ENCODE data around the gene PITPNM1.
A peak's percentile ranks its signal among the peaks of the same experiment; 100 is the strongest.

Gene PITPNM1

DNA sequence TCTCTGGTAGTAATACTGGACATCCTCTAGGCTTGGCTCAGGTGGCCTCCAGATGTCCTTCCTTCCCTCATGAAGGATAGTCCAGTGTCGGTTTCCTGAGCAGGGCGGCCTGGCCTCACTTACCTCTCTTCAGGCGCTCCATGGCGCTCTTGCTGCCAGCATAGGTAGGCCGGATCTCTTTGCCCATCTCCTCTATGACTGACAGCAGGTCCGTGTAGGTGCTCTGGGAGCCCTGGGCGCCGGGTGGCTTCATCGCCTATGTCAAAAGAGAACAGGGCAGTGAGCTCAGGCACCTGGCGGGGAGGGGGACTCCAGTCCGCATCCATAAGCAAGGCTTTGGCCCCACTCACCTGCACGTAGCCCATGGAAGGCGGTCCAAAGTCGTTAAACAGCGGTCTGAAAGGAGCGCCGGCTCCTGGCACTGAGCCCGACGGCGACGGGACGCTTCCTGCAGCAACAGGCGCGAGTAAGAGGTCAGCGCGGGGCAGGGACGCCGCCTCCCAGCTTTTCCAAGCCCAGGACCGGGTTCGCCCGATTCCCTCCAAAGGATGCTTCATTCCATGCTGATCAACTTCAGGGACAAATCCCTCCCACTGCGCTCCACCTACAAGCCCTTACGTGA is 2.2 kb upstream of the PITPNM1 start:
- H3K4me3 ChIP-seq (ENCODE audit: low read depth, low read length), result peak overlapping the region; percentile 67
- TF ChIP-seq, protein P1, sequence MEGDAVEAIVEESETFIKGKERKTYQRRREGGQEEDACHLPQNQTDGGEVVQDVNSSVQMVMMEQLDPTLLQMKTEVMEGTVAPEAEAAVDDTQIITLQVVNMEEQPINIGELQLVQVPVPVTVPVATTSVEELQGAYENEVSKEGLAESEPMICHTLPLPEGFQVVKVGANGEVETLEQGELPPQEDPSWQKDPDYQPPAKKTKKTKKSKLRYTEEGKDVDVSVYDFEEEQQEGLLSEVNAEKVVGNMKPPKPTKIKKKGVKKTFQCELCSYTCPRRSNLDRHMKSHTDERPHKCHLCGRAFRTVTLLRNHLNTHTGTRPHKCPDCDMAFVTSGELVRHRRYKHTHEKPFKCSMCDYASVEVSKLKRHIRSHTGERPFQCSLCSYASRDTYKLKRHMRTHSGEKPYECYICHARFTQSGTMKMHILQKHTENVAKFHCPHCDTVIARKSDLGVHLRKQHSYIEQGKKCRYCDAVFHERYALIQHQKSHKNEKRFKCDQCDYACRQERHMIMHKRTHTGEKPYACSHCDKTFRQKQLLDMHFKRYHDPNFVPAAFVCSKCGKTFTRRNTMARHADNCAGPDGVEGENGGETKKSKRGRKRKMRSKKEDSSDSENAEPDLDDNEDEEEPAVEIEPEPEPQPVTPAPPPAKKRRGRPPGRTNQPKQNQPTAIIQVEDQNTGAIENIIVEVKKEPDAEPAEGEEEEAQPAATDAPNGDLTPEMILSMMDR (IDR thresholded peaks at IDR 0.05; ENCODE audit: control insufficient read depth, extremely low read depth, insufficient read depth), result no peak
- DNase-seq (ENCODE audit: low read depth), result peak; percentile 83

DNA sequence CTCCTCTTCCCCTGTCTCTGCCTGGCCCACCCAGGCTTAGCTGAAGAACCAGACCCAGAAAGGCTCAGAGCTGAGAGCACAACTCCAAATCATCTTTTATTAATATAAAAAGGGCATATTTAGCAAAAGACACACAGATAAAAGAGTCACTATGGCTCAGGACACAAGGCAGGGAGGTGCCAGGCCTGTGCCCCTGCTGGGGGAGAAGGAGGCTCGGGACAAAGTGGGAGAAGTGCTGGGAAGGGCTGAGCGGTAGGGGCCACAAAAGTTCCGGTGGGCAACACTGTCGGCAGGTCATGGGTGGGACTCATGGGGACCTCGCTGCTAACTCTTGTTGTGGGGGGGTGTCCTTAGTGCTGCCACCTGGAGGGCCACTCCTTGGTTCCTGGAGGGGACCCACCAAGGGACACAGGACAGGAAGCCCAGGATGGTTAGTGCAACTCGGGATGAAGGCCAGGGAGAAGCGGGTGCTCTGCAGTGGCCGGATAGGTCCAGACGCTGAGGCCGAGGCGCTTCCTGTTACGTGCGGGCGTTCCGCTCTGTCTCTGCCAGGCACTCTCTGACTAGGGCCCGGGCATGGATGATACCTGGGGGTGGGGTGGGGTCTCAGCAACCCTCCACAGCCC is 1.4 kb upstream of the PITPNM1 start:
- H3K4me3 ChIP-seq (ENCODE audit: low read depth, low read length), result peak overlapping the region; percentile 67
- TF ChIP-seq, protein P1 (IDR thresholded peaks at IDR 0.05; ENCODE audit: control insufficient read depth, extremely low read depth, insufficient read depth), result no peak
- no peak for DNase-seq (ENCODE audit: low read depth)

DNA sequence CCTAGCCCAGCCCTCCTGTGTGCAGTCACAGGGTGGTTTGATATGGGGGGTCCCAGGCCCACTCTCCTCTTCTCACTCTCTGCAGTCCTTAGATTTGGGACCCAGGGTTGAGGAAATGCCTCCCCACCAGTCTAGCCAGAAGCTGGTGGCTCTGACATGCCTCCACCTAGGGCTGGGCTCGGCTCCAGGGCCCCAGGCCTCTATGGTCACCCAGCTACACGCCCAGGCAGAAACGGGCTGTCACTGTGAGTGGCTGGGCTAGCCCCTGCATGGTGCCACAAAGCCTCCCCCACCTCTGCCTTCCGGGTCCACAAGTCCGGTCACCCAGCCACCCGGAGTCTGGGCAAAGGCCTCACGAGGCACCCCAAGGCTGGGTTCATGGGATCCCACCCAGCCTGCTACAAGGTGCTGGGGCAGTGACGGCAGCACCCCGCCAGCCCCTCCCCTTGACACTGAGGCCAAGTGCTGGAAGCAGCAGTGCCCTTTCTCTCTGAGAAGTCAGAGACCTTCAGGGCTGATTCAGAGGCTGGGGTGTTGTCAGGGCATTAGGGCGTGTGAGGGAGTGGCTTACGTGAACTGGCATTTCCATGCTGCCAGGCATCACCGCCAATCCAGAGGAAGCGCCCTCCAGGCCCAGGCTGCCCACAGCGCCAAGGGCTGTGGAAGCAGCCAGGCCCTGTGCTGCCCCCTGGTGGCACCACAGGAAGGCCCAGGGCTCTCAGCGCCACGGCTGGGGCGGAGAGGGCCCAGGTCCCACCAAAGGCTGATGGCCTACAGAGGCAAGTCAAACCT is 638 bp upstream of the PITPNM1 start:
- H3K4me3 ChIP-seq (ENCODE audit: low read depth, low read length), result peak overlapping the region; percentile 67
- TF ChIP-seq, protein P1 (IDR thresholded peaks at IDR 0.05; ENCODE audit: control insufficient read depth, extremely low read depth, insufficient read depth), result peak; percentile 98
- peak; percentile 89 for DNase-seq (ENCODE audit: low read depth)

DNA sequence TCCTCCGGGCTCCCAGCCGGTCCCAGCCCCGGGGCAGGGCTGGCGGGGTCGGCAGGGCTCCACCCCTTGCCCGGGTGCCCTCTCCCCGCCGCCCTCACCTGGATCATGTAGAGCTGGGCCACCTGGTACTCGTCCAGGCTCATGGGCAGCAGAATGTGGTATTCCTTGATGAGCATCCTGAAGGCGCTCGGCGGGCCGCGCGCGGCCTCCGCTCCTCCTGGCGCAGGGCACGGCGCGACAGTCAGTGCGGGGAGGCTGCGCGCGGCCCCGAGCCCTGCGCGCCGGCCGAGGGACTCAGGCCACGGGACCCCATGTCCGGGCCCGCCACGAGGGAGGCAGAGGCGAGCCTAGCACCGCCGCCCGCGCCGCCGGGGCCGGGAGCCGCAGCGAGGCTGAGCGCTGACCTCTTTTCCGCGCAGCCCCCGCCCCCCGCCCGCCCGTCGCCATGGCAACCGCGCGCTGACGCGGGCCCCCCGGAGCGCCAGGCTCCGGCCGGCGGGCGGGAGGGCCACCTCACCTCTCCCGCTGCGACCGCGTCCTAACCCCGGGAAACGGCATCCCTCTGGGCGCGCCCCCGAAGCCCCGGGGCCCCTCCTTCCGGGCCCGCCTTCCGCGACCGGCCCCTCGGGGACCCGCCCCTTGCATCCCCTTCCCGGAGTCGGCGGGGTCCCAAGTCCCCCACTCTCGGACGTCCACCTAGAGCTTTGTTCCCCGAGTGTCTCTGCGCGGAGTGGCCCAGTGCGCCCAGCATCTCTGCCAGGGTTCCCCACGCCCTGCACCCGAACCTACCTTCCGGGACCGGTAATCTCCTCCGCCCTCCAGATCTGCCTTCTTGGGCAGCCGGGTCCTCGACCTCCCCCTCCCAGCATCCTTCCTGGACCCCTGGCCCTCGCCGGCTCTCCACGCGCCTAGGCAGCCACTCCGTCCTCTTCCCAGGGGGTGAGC is 886 bp downstream of the PITPNM1 start:
- TF ChIP-seq, protein P1 (IDR thresholded peaks at IDR 0.05; ENCODE audit: control insufficient read depth, extremely low read depth, insufficient read depth), result no peak
- no peak for DNase-seq (ENCODE audit: low read depth)
- peak overlapping the region; percentile 65 for H3K4me3 ChIP-seq (ENCODE audit: low read depth, low read length)

DNA sequence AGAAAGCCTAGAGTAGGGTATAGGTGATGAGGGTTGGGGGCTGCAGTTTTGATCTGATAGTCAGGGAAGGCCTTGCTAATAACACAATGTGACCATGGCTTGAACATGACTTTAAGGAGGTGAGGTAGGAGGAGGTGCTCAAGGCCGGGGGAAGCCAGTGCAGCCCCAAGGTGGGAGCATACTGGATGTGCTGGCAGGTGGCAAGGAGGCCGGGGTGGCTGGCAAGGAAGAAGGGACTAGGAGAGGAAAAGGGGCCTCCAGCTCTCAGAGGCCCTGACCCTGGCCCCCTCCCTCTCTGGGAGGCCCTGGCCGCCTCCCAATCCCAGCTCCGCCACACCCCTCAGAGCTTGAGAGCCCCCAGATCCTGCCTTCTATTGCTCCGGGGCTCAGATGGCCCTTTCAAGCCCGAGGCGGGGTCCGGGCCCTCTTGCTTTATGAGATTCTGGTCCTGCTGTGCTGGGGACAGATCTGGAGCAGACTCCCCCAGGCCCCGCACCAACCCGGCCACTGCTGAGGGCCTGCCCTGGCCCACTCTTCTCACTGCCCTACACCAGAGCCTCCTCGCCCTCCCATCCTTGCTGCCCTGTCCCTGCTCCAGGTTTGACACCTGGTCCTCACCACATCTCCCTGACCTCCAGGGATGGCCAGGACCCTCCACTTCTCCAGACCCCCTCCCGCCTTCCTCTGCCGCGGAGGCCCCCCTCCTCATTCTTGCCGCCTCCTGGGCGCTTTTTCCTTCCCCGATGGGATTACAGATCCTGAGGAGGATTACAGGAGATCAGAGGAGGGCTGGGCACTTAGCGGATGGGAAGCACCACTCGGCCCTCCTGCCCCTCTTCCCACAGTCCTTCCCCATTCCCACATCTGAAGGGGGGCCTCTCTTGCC is 1.8 kb downstream of the PITPNM1 start:
- H3K4me3 ChIP-seq (ENCODE audit: low read depth, low read length), result 0 out of 2 replicates have a peak overlapping the region, but pooled peaks have one; percentile 15
- DNase-seq (ENCODE audit: low read depth), result no peak

More for the DNA sequence above, 1.8 kb downstream of the PITPNM1 start:
- TF ChIP-seq, protein P1 (IDR thresholded peaks at IDR 0.05; ENCODE audit: control insufficient read depth, extremely low read depth, insufficient read depth), result no peak
